Thymus (tissue), 11 donors: ENCODE results near the gene SNX30. TPM values are rescaled to one million over a fixed set of nuclear protein-coding genes. Genes with fewer than 3 reads are reported as not detected.
A peak's percentile ranks its signal among the peaks of the same experiment; 100 is the strongest.

Source experiments
- DNase-seq, 9 donors: peaks; one replicate each; pipeline ENCODE4 v3.0.0-alpha.2; 2013; ENCODE audit warnings: low spot score in 9 of 9, low read depth in 6 of 9, missing footprints in 1 of 9
- H3K27ac ChIP-seq, 2 donors: one replicate each; pipeline ENCODE4 v1.5.1; 2013; ENCODE audit warnings: control low read depth in 1 of 2, low read depth in 1 of 2, low read length in 1 of 2, mild to moderate bottlenecking in 1 of 2, moderate library complexity in 1 of 2
- H3K27me3 ChIP-seq, 2 donors: one replicate each; pipeline ENCODE4 v1.5.1; 2013; ENCODE audit warnings: low read length in 1 of 2; ENCODE audit not compliant: control insufficient read depth in 2 of 2, insufficient read depth in 1 of 2
- H3K36me3 ChIP-seq, 2 donors: one replicate each; pipeline ENCODE4 v1.5.1; 2013; ENCODE audit warnings: low read length in 1 of 2, mild to moderate bottlenecking in 1 of 2, moderate library complexity in 1 of 2; ENCODE audit not compliant: control insufficient read depth in 2 of 2, insufficient read depth in 2 of 2
- H3K4me1 ChIP-seq, 2 donors: one replicate each; pipeline ENCODE4 v1.5.1; 2013; ENCODE audit warnings: low read length in 2 of 2; ENCODE audit not compliant: control insufficient read depth in 2 of 2, insufficient read depth in 2 of 2
- H3K4me3 ChIP-seq, 2 donors: one replicate each; pipeline ENCODE4 v1.5.1; 2013; ENCODE audit warnings: low read length in 2 of 2, control low read depth in 1 of 2, mild to moderate bottlenecking in 1 of 2
- H3K9me3 ChIP-seq, 2 donors: one replicate each; pipeline ENCODE4 v1.5.1; 2013; ENCODE audit warnings: low read length in 1 of 2, mild to moderate bottlenecking in 1 of 2; ENCODE audit not compliant: control insufficient read depth in 2 of 2, insufficient read depth in 1 of 2
- WGBS: extraction: QIAGEN DNeasy Blood & Tissue Kit; methylation state at CpG from one replicate; pipeline ENCODE4 v1.1.7; 2013; 5-methylcytosine and 5-hydroxymethylcytosine counted together
- polyA plus RNA-seq: library from polyadenylated mRNA; stranded (reverse); fragments of 200-250 nt; gene quantifications from one replicate; pipeline ENCODE4 v1.2.3, GENCODE V29; 2013
- total RNA-seq: library from RNA; stranded (reverse); fragments of 120-200 nt; gene quantifications from one replicate; pipeline ENCODE4 v1.2.4, GENCODE V29; 2013
- donor health status: healthy.

Gene SNX30
- total and polyA plus RNA-seq, 2 donors, result 4.2 to 4.8 TPM

GRCh38 chr9:112819635-112820496 is 69.3 kb downstream of the SNX30 start:
- Histone ChIP-seq H3K27ac (no peak overlapping the region), H3K36me3 (no peaks in the 10 kb centered on the region), H3K27me3 (no peaks in the 10 kb centered on the region), H3K4me3 (no peak overlapping the region), H3K4me1 (no peaks in the 10 kb centered on the region), H3K9me3 (no peaks in the 10 kb centered on the region)
- DNase-seq, result peak in 5 of 9 donors; percentile 3 to 42 (median 18)
- WGBS, result 80% methylated on average over 7 of the region's 7 CpGs

GRCh38 chr9:112820881-112821280 is 70.3 kb downstream of the SNX30 start:
- WGBS, result 98% methylated on average over 4 of the region's 4 CpGs
- Histone ChIP-seq H3K27ac (no peak overlapping the region), H3K4me3 (no peak overlapping the region), H3K36me3 (no peaks in the 10 kb centered on the region), H3K4me1 (no peaks in the 10 kb centered on the region), H3K9me3 (no peaks in the 10 kb centered on the region), H3K27me3 (no peaks in the 10 kb centered on the region)
- DNase-seq, result no peak

GRCh38 chr9:112822618-112823017 is 72.1 kb downstream of the SNX30 start:
- Histone ChIP-seq H3K27me3 (no peaks in the 10 kb centered on the region), H3K4me3 (no peak overlapping the region), H3K27ac (no peak overlapping the region), H3K36me3 (no peaks in the 10 kb centered on the region), H3K4me1 (no peaks in the 10 kb centered on the region), H3K9me3 (no peaks in the 10 kb centered on the region)
- 98% methylated on average over 3 of the region's 3 CpGs for WGBS
- no peak for DNase-seq

GRCh38 chr9:112823257-112823656 is 72.7 kb downstream of the SNX30 start:
- WGBS, result 73% methylated on average over 3 of the region's 3 CpGs
- no peak overlapping the region for H3K27ac ChIP-seq

GRCh38 chr9:112831281-112831851 is 80.8 kb downstream of the SNX30 start:
- WGBS, result 70% methylated on average over 5 of the region's 5 CpGs
- DNase-seq, result no peak
- no peak overlapping the region for H3K27ac ChIP-seq

More at GRCh38 chr9:112823257-112823656, 72.7 kb downstream of the SNX30 start:
- Histone ChIP-seq H3K36me3 (no peaks in the 10 kb centered on the region), H3K27me3 (no peaks in the 10 kb centered on the region), H3K9me3 (no peaks in the 10 kb centered on the region), H3K4me1 (no peaks in the 10 kb centered on the region), H3K4me3 (no peak overlapping the region)
- no peak for DNase-seq

GRCh38 chr9:112831969-112832368 is 81.4 kb downstream of the SNX30 start:
- Histone ChIP-seq H3K4me1 (no peaks in the 10 kb centered on the region), H3K4me3 (no peak overlapping the region), H3K9me3 (no peaks in the 10 kb centered on the region), H3K27me3 (no peaks in the 10 kb centered on the region), H3K36me3 (no peaks in the 10 kb centered on the region), H3K27ac (no peak overlapping the region)
- WGBS, result 98% methylated on average over 3 of the region's 3 CpGs
- no peak for DNase-seq

More at GRCh38 chr9:112831281-112831851, 80.8 kb downstream of the SNX30 start:
- no peak overlapping the region for H3K4me3 ChIP-seq
- H3K4me1 ChIP-seq, result no peaks in the 10 kb centered on the region
- H3K36me3 ChIP-seq, result no peaks in the 10 kb centered on the region
- no peaks in the 10 kb centered on the region for H3K9me3 ChIP-seq
- no peaks in the 10 kb centered on the region for H3K27me3 ChIP-seq

- H3K4me1 ChIP-seq, result no peaks in the 10 kb centered on the region
- no peaks in the 10 kb centered on the region for H3K27me3 ChIP-seq
- no peak for DNase-seq
- H3K4me3 ChIP-seq, result no peak overlapping the region
- 98% methylated on average over 4 of the region's 4 CpGs for WGBS
- H3K9me3 ChIP-seq, result no peaks in the 10 kb centered on the region
- H3K36me3 ChIP-seq, result no peaks in the 10 kb centered on the region
- no peak overlapping the region for H3K27ac ChIP-seq
These were observed 82.5 kb downstream of the SNX30 start for GRCh38 chr9:112833081-112833480.

GRCh38 chr9:112836394-112836793 is 85.8 kb downstream of the SNX30 start:
- Histone ChIP-seq H3K4me3 (no peak overlapping the region), H3K27ac (no peak overlapping the region), H3K4me1 (no peaks in the 10 kb centered on the region), H3K36me3 (no peaks in the 10 kb centered on the region), H3K9me3 (no peaks in the 10 kb centered on the region), H3K27me3 (no peaks in the 10 kb centered on the region)
- WGBS, result 84% methylated on average over 3 of the region's 3 CpGs
- DNase-seq, result no peak

GRCh38 chr9:112838342-112838741 is 87.8 kb downstream of the SNX30 start:
- DNase-seq, result no peak
- WGBS, result 93% methylated on average over 2 of the region's 2 CpGs
- Histone ChIP-seq H3K27ac (no peak overlapping the region), H3K4me1 (no peaks in the 10 kb centered on the region), H3K27me3 (no peaks in the 10 kb centered on the region), H3K4me3 (no peak overlapping the region), H3K36me3 (no peaks in the 10 kb centered on the region), H3K9me3 (no peaks in the 10 kb centered on the region)
